SK-N-SH treated with all-trans-retinoic acid at 6 μM for 48 hours (cell line): Measurements from ENCODE around the gene LRRTM3.

Experiments used
- ATAC-seq: fragments of 200-7000 bp; cut with Tn5 transposase; 3 replicates; pipeline ENCODE4 v1.9.1; 2020; ENCODE audit warnings: mild to moderate bottlenecking, moderate library complexity
- ARNTL ChIP-seq: fragments of 450-650 bp; formaldehyde crosslinking; IDR thresholded peaks from 2 replicates; pipeline ENCODE4 v1.5.0; 2020; ENCODE audit warnings: low read depth, mild to moderate bottlenecking, moderate library complexity, borderline replicate concordance
- CREB5 ChIP-seq: fragments of 250-450 bp; sonication (Bioruptor Pico); IDR thresholded peaks from 2 replicates; pipeline ENCODE4 v1.5.1; 2020; ENCODE audit warnings: low read depth, mild to moderate bottlenecking, moderate library complexity
- CSDC2 ChIP-seq: fragments of 250-450 bp; sonication (Bioruptor Pico); IDR thresholded peaks from 2 replicates; pipeline ENCODE4 v1.5.0; 2020; ENCODE audit warnings: mild to moderate bottlenecking, moderate library complexity
- CSRNP3 ChIP-seq: fragments of 250-450 bp; sonication (Bioruptor Pico); IDR thresholded peaks from 2 replicates; pipeline ENCODE4 v1.5.1; 2021; ENCODE audit warnings: mild to moderate bottlenecking, moderate library complexity
- ESRRG ChIP-seq: fragments of 250-450 bp; sonication (Bioruptor Pico); IDR thresholded peaks from 2 replicates; pipeline ENCODE4 v1.6.1; 2021; ENCODE audit warnings: mild to moderate bottlenecking
- ISL1 ChIP-seq: fragments of 250-450 bp; sonication (Bioruptor Pico); IDR thresholded peaks from 2 replicates; pipeline ENCODE4 v2.1.2; 2022; ENCODE audit warnings: mild to moderate bottlenecking, moderate library complexity
- PATZ1 ChIP-seq: fragments of 250-450 bp; sonication (Bioruptor Pico); IDR thresholded peaks from 2 replicates; pipeline ENCODE4 v1.8.0; 2020; ENCODE audit warnings: mild to moderate bottlenecking, moderate library complexity, borderline replicate concordance
- POU6F1 ChIP-seq: fragments of 250-450 bp; sonication (Bioruptor Pico); IDR thresholded peaks from 2 replicates; pipeline ENCODE4 v1.8.0; 2021; ENCODE audit warnings: low read depth, mild to moderate bottlenecking, moderate library complexity, borderline replicate concordance
- PPARA ChIP-seq: fragments of 250-450 bp; sonication (Bioruptor Pico); IDR thresholded peaks from 2 replicates; pipeline ENCODE4 v1.5.0; 2020; ENCODE audit warnings: mild to moderate bottlenecking, borderline replicate concordance
- RARB ChIP-seq: fragments of 250-450 bp; sonication (Bioruptor Pico); IDR thresholded peaks from 2 replicates; pipeline ENCODE4 v1.8.0; 2021; ENCODE audit warnings: mild to moderate bottlenecking, moderate library complexity
- SNAI2 ChIP-seq: fragments of 250-450 bp; sonication (Bioruptor Pico); IDR thresholded peaks from 2 replicates; pipeline ENCODE4 v1.5.0; 2020; ENCODE audit warnings: mild to moderate bottlenecking, moderate library complexity
- TCF4 ChIP-seq: fragments of 250-450 bp; sonication (Bioruptor Pico); IDR thresholded peaks from 2 replicates; pipeline ENCODE4 v1.8.0; 2021; ENCODE audit warnings: mild to moderate bottlenecking, moderate library complexity, borderline replicate concordance
- TOX ChIP-seq: fragments of 250-450 bp; sonication (Bioruptor Pico); IDR thresholded peaks from 2 replicates; pipeline ENCODE4 v1.8.0; 2021; ENCODE audit warnings: mild to moderate bottlenecking, moderate library complexity, borderline replicate concordance
- TSHZ2 ChIP-seq: fragments of 250-450 bp; sonication (Bioruptor Pico); IDR thresholded peaks from 2 replicates; pipeline ENCODE4 v1.5.0; 2020; ENCODE audit warnings: mild to moderate bottlenecking, moderate library complexity
- ZC3H10 ChIP-seq: fragments of 250-450 bp; sonication (Bioruptor Pico); IDR thresholded peaks from 2 replicates; pipeline ENCODE4 v1.5.1; 2021; ENCODE audit warnings: mild to moderate bottlenecking, moderate library complexity
- ZFP3 ChIP-seq: fragments of 250-450 bp; sonication (Bioruptor Pico); IDR thresholded peaks from 2 replicates; pipeline ENCODE4 v1.5.0; 2020; ENCODE audit warnings: mild to moderate bottlenecking, moderate library complexity
- ZFP30 ChIP-seq: fragments of 450-650 bp; formaldehyde crosslinking; IDR thresholded peaks from 2 replicates; pipeline ENCODE4 v1.5.0; 2022; ENCODE audit warnings: mild to moderate bottlenecking, moderate library complexity
- ZNF70 ChIP-seq: fragments of 450-650 bp; formaldehyde crosslinking; IDR thresholded peaks from 2 replicates; pipeline ENCODE4 v1.5.0; 2020; ENCODE audit warnings: mild to moderate bottlenecking, moderate library complexity
- ZNF8 ChIP-seq: fragments of 450-650 bp; formaldehyde crosslinking; IDR thresholded peaks from 2 replicates; pipeline ENCODE4 v1.5.0; 2020; ENCODE audit warnings: mild to moderate bottlenecking, moderate library complexity

LRRTM3 gene

GRCh38 chr10:66929375-66929774, 3.5 kb downstream of the LRRTM3 start (continued):
- TF ChIP-seq POU6F1 (CRISPR knock-in tag) (no peak), PPARA (no peak), ZFP30 (CRISPR knock-in tag) (no peak), ZNF70 (CRISPR knock-in tag) (no peak)

- TF ChIP-seq RARB (CRISPR knock-in tag): no peak
- ATAC-seq: peak; percentile 89
Measured at GRCh38 chr10:66931340-66931948, 5.6 kb downstream of the LRRTM3 start.

- ATAC-seq: peak; percentile 34; the same call in 1 of the 3 replicates
Measured at GRCh38 chr10:66931949-66932343, 6.1 kb downstream of the LRRTM3 start.

GRCh38 chr10:66934711-66935110, 8.9 kb downstream of the LRRTM3 start:
- ATAC-seq: no peak
- TF ChIP-seq RARB (CRISPR knock-in tag) (no peak), SNAI2 (no peak), ESRRG (CRISPR knock-in tag) (no peak), ARNTL (CRISPR knock-in tag) (no peak), ZFP30 (CRISPR knock-in tag) (no peak), PATZ1 (CRISPR knock-in tag) (no peak), ZFP3 (CRISPR knock-in tag) (no peak), CSRNP3 (CRISPR knock-in tag) (no peak), CSDC2 (CRISPR knock-in tag) (no peak), ZNF8 (CRISPR knock-in tag) (no peak), TOX (CRISPR knock-in tag) (no peak), PPARA (no peak), TSHZ2 (no peak), TCF4 (CRISPR knock-in tag) (no peak), ZC3H10 (CRISPR knock-in tag) (no peak), CREB5 (CRISPR knock-in tag) (no peak)

More at GRCh38 chr10:66931949-66932343, 6.1 kb downstream of the LRRTM3 start:
- TF ChIP-seq ISL1 (CRISPR knock-in tag) (0 out of 2 replicates have a peak, but pooled peaks have one; percentile 38), TCF4 (CRISPR knock-in tag) (no peak)
